Measurements from ENCODE around the gene BLM.

DNA sequence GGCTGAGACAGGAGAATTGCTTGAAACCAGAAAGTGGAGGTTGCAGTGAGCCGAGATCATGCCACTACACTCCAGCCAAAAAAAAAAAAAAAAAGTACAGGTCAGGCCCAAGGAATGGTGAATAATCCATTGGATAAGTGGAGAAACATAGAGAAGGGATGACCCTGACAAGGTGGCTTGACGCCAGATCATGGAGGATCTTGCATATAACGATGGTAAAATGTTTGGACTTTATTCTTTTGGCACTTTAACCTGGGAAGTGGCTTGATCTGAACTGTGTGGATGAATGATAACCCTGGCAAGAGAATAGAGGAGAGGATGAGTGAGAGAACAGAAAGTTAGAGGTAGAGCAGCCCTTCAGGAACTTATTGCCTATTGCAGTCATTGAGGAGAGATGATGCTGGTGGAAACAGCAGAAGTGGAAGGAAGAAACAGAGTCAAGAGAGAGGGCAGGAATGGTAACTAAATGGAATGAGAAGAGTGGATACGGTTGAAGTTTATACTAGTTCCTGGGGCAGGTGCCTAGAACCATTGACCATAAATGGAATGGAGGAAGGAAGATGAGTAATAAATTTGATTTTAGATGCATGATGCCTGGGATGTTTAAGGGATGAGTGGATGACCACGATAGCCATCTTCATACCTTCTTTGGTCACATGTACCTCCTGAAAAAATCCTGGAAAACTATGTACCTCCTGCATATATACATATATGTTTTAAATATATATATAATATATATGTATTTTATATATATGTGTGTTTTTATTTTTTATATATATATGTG lies 57.8 kb downstream of the BLM start:
- TF ChIP-seq, protein P1, sequence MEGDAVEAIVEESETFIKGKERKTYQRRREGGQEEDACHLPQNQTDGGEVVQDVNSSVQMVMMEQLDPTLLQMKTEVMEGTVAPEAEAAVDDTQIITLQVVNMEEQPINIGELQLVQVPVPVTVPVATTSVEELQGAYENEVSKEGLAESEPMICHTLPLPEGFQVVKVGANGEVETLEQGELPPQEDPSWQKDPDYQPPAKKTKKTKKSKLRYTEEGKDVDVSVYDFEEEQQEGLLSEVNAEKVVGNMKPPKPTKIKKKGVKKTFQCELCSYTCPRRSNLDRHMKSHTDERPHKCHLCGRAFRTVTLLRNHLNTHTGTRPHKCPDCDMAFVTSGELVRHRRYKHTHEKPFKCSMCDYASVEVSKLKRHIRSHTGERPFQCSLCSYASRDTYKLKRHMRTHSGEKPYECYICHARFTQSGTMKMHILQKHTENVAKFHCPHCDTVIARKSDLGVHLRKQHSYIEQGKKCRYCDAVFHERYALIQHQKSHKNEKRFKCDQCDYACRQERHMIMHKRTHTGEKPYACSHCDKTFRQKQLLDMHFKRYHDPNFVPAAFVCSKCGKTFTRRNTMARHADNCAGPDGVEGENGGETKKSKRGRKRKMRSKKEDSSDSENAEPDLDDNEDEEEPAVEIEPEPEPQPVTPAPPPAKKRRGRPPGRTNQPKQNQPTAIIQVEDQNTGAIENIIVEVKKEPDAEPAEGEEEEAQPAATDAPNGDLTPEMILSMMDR (conservative IDR thresholded peaks at IDR 0.05 in 1 of 2, IDR thresholded peaks at IDR 0.05 in 1 of 2; ENCODE audit: low read depth in 1 of 2, low read length in 2 of 2) = no peak
- no peak for TF ChIP-seq EZH2 (IDR thresholded peaks at IDR 0.05; ENCODE audit: low read length, missing control alignments)
